Measurements from ENCODE around the gene NTNG2. TPM values are rescaled to one million over a fixed set of nuclear protein-coding genes. Genes with fewer than 3 reads are reported as not detected.
A peak's percentile ranks its signal among the peaks of the same experiment; 100 is the strongest.

The NTNG2 gene
- polyA plus RNA-seq, 4 donors: 0.21 to 0.67 (median 0.43) TPM

DNA sequence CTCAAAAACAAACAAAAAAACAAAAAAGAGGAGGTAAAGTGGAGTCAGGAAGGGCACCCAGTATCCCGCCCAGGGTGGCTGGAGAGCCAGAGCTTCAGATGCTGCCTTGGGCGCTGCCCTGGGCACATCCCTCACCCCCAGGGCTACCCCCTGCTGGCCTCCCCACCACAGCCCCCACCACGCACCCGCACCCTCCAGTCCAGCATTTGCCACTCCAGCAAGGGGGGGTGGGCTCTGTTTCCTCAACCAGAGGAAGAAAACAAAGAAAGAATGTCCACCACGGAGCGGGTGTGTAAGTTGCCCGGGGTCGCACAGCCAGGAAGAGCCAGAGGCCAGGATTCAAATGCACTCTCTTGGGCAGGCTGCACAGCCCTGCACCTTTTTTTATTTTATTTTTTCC is 86.1 kb downstream of the NTNG2 start:
- Histone ChIP-seq H3K27me3 (ENCODE audit: control insufficient read depth in 3 of 3, insufficient read depth in 3 of 3, low read length in 3 of 3) (peaks cover 0 to 18% (median 0%) of the 10 kb centered on the region in 3 donors), H3K36me3 (ENCODE audit: control insufficient read depth in 3 of 3, insufficient read depth in 2 of 3, low read depth in 1 of 3, low read length in 3 of 3) (no peaks in the 10 kb centered on the region), H3K9me3 (ENCODE audit: control insufficient read depth in 2 of 2, insufficient read depth in 1 of 2, low read depth in 1 of 2, low read length in 1 of 2) (peaks cover 0 to 14% of the 10 kb centered on the region in 2 donors), H3K27ac (ENCODE audit: low read depth in 1 of 3, low read length in 2 of 3) (no peak overlapping the region), H3K4me3 (ENCODE audit: low read depth in 1 of 3, low read length in 3 of 3) (no peak overlapping the region), H3K4me1 (ENCODE audit: control insufficient read depth in 3 of 3, insufficient read depth in 2 of 3, low read depth in 1 of 3, low read length in 2 of 3) (no peaks in the 10 kb centered on the region)
- DNase-seq (no peak), FAIRE-seq (no peak)
- WGBS, 3 donors: 75 to 86% (median 80%) methylated on average over 7 to 8 of the region's 8 CpGs

DNA sequence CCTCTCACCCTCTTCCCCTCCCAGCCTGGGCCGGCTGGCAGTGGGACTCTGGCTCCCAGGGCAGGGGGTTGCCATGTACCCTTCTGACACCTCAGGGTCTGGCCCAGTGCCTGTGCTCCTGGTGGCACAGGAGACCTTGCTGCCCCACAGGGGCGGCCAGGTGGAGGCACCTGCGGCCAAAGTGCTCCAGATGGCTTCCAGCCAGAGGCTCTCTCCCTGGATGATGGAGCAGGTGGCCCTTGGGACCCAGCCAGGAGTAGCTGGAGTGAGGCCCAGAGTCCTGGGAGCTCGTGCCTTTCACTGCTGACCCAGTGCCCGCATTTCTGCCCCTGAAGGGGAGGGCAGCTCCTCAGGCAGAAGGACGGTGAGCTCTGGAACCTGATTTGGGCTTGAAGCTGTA is 87.3 kb downstream of the NTNG2 start:
- DNase-seq: no peak
- H3K4me1 ChIP-seq (ENCODE audit: control insufficient read depth in 3 of 3, insufficient read depth in 2 of 3, low read depth in 1 of 3, low read length in 2 of 3): no peaks in the 10 kb centered on the region
- H3K27ac ChIP-seq (ENCODE audit: low read depth in 1 of 3, low read length in 2 of 3): no peak overlapping the region

DNA sequence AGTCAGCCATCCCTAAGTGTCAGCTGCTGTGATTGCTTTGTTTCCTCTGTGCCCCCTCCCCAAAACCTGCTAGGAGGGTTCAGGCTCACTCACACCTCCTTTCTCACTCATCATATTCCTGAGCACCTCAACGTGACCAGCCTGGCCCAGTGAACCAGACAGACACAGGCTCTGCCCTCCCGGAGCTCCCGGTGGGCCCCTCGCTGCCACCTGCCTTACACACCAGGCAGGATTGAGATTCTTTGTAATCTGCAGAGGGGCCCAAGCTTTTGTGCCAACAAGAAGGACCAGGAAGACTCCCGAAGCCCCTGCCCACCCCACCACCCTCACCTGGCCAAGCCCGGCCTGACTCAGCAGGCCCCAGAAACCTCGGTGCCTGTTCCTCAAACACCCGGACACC is 87.8 kb downstream of the NTNG2 start:
- DNase-seq: no peak
- Histone ChIP-seq H3K4me3 (ENCODE audit: low read depth in 1 of 3, low read length in 3 of 3) (no peak overlapping the region), H3K4me1 (ENCODE audit: control insufficient read depth in 3 of 3, insufficient read depth in 2 of 3, low read depth in 1 of 3, low read length in 2 of 3) (no peaks in the 10 kb centered on the region), H3K27ac (ENCODE audit: low read depth in 1 of 3, low read length in 2 of 3) (no peak overlapping the region), H3K36me3 (ENCODE audit: control insufficient read depth in 3 of 3, insufficient read depth in 2 of 3, low read depth in 1 of 3, low read length in 3 of 3) (no peaks in the 10 kb centered on the region), H3K9me3 (ENCODE audit: control insufficient read depth in 2 of 2, insufficient read depth in 1 of 2, low read depth in 1 of 2, low read length in 1 of 2) (peaks cover 0 to 14% of the 10 kb centered on the region in 2 donors), H3K27me3 (ENCODE audit: control insufficient read depth in 3 of 3, insufficient read depth in 3 of 3, low read length in 3 of 3) (peaks cover 0 to 13% (median 0%) of the 10 kb centered on the region in 3 donors)
- FAIRE-seq: no peak
- 81 to 88% (median 84%) methylated on average over 8 of the region's 8 CpGs for WGBS, 3 donors

More for the DNA sequence above, 87.3 kb downstream of the NTNG2 start:
- no peak overlapping the region for H3K4me3 ChIP-seq (ENCODE audit: low read depth in 1 of 3, low read length in 3 of 3)
- 14 to 61% (median 25%) methylated on average over 6 of the region's 6 CpGs for WGBS, 3 donors
- peaks cover 0 to 14% of the 10 kb centered on the region in 2 donors for H3K9me3 ChIP-seq (ENCODE audit: control insufficient read depth in 2 of 2, insufficient read depth in 1 of 2, low read depth in 1 of 2, low read length in 1 of 2)
- H3K36me3 ChIP-seq (ENCODE audit: control insufficient read depth in 3 of 3, insufficient read depth in 2 of 3, low read depth in 1 of 3, low read length in 3 of 3): no peaks in the 10 kb centered on the region
- H3K27me3 ChIP-seq (ENCODE audit: control insufficient read depth in 3 of 3, insufficient read depth in 3 of 3, low read length in 3 of 3): peaks cover 0 to 13% (median 0%) of the 10 kb centered on the region in 3 donors
- FAIRE-seq: no peak

DNA sequence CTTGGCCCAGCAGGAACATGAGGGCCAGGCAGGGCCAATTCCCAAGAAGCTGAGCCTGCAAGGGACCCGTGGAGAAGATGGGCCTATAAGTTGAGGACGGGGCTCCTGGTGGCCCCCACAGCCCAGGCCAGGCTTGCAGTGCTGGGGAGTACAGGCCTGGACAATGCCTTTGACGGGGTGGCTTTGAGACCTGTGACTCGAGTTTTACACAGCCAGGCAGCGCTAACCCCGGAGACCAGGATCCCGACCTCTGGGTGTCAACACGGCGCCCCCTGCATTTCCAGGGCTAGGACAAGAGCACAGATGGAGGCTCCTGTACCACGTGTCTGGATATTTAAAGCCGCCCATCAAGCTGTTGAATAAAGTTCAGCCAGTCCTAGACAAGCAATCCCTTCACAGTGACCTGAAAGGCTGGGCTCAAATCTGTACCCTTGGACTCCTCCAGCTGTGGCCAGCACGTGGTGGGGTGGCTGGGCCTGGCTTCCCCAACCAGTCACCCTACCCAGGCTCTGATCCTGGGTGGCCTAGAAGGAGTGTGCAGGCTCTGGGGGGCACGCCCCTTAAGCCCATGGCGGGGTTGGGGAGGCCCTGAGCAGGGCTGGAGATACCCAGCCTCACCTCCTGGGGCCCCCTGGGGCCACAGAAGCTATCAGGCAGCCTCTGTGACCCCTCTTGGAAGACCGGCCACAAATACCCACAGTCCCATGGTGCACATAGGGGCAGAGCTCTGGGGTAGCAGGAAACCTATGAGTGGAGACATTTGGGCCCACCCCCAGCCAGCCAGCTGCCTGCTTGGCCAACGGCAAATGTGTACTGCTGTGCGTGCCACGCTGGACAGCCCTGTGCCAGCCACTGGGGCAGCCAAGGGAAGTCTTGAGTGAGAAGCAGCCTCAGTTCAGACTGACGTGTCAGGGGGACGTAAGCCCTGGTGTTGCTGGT is 88.7 kb downstream of the NTNG2 start:
- H3K4me3 ChIP-seq (ENCODE audit: low read depth in 1 of 3, low read length in 3 of 3): no peak overlapping the region
- FAIRE-seq (no peak), DNase-seq (no peak)
- H3K36me3 ChIP-seq (ENCODE audit: control insufficient read depth in 3 of 3, insufficient read depth in 2 of 3, low read depth in 1 of 3, low read length in 3 of 3): no peaks in the 10 kb centered on the region
- H3K27ac ChIP-seq (ENCODE audit: low read depth in 1 of 3, low read length in 2 of 3): no peak overlapping the region
- H3K9me3 ChIP-seq (ENCODE audit: control insufficient read depth in 2 of 2, insufficient read depth in 1 of 2, low read depth in 1 of 2, low read length in 1 of 2): peaks cover 0 to 14% of the 10 kb centered on the region in 2 donors
- no peaks in the 10 kb centered on the region for H3K4me1 ChIP-seq (ENCODE audit: control insufficient read depth in 3 of 3, insufficient read depth in 2 of 3, low read depth in 1 of 3, low read length in 2 of 3)
- WGBS, 3 donors: 87 to 93% (median 88%) methylated on average over 19 to 20 of the region's 20 CpGs
- H3K27me3 ChIP-seq (ENCODE audit: control insufficient read depth in 3 of 3, insufficient read depth in 3 of 3, low read length in 3 of 3): peaks cover 0 to 8% (median 0%) of the 10 kb centered on the region in 3 donors

GRCh38 chr9:132260846-132261245 is 99.0 kb downstream of the NTNG2 start:
- 80 to 88% (median 82%) methylated on average over 3 of the region's 3 CpGs for WGBS, 3 donors
- Histone ChIP-seq H3K27me3 (ENCODE audit: control insufficient read depth in 3 of 3, insufficient read depth in 3 of 3, low read length in 3 of 3) (no peaks in the 10 kb centered on the region), H3K4me1 (ENCODE audit: control insufficient read depth in 3 of 3, insufficient read depth in 2 of 3, low read depth in 1 of 3, low read length in 2 of 3) (no peaks in the 10 kb centered on the region), H3K9me3 (ENCODE audit: control insufficient read depth in 2 of 2, insufficient read depth in 1 of 2, low read depth in 1 of 2, low read length in 1 of 2) (no peaks in the 10 kb centered on the region), H3K27ac (ENCODE audit: low read depth in 1 of 3, low read length in 2 of 3) (no peak overlapping the region), H3K36me3 (ENCODE audit: control insufficient read depth in 3 of 3, insufficient read depth in 2 of 3, low read depth in 1 of 3, low read length in 3 of 3) (peaks cover 11 to 18% (median 17%) of the 10 kb centered on the region in 3 donors), H3K4me3 (ENCODE audit: low read depth in 1 of 3, low read length in 3 of 3) (no peak overlapping the region)
- no peak for DNase-seq
- FAIRE-seq: no peak

- FAIRE-seq (no peak), DNase-seq (peak in 1 of 2 donors; percentile 9)
- Histone ChIP-seq H3K9me3 (ENCODE audit: control insufficient read depth in 2 of 2, insufficient read depth in 1 of 2, low read depth in 1 of 2, low read length in 1 of 2) (no peaks in the 10 kb centered on the region), H3K4me1 (ENCODE audit: control insufficient read depth in 3 of 3, insufficient read depth in 2 of 3, low read depth in 1 of 3, low read length in 2 of 3) (no peaks in the 10 kb centered on the region), H3K27me3 (ENCODE audit: control insufficient read depth in 3 of 3, insufficient read depth in 3 of 3, low read length in 3 of 3) (no peaks in the 10 kb centered on the region), H3K27ac (ENCODE audit: low read depth in 1 of 3, low read length in 2 of 3) (no peak overlapping the region), H3K36me3 (ENCODE audit: control insufficient read depth in 3 of 3, insufficient read depth in 2 of 3, low read depth in 1 of 3, low read length in 3 of 3) (peaks cover 16 to 36% (median 36%) of the 10 kb centered on the region in 3 donors), H3K4me3 (ENCODE audit: low read depth in 1 of 3, low read length in 3 of 3) (no peak overlapping the region)
- 64 to 82% (median 66%) methylated on average over 3 of the region's 3 CpGs for WGBS, 3 donors
Measured at GRCh38 chr9:132266017-132266416, 104.2 kb downstream of the NTNG2 start.

DNA sequence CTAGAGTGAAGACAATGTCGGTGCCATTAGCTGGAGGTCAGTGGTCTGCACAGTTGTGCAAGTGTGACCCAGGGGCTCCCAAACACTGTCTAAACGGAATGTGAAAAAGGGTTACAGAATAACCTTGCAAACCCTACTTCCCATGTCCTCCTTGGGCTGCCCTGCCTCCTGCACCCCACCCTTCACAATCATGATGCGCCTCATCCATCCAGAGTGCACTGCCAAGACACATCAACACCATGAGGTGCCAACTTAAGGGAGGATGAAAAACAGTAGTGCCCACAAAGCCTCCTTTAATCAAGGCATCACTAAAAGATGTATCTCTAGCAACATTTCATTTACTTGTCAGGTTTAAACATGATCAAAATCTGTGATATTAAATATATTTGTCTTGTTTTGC is 105.8 kb downstream of the NTNG2 start:
- DNase-seq (no peak), FAIRE-seq (no peak)
- no peaks in the 10 kb centered on the region for H3K27me3 ChIP-seq (ENCODE audit: control insufficient read depth in 3 of 3, insufficient read depth in 3 of 3, low read length in 3 of 3)
- no peaks in the 10 kb centered on the region for H3K9me3 ChIP-seq (ENCODE audit: control insufficient read depth in 2 of 2, insufficient read depth in 1 of 2, low read depth in 1 of 2, low read length in 1 of 2)
- WGBS, 3 donors: 94 to 100% (median 95%) methylated on average over 3 of the region's 3 CpGs
- H3K36me3 ChIP-seq (ENCODE audit: control insufficient read depth in 3 of 3, insufficient read depth in 2 of 3, low read depth in 1 of 3, low read length in 3 of 3): peaks cover 18 to 42% (median 37%) of the 10 kb centered on the region in 3 donors
- no peak overlapping the region for H3K4me3 ChIP-seq (ENCODE audit: low read depth in 1 of 3, low read length in 3 of 3)
- H3K27ac ChIP-seq (ENCODE audit: low read depth in 1 of 3, low read length in 2 of 3): no peak overlapping the region
- no peaks in the 10 kb centered on the region for H3K4me1 ChIP-seq (ENCODE audit: control insufficient read depth in 3 of 3, insufficient read depth in 2 of 3, low read depth in 1 of 3, low read length in 2 of 3)

DNA sequence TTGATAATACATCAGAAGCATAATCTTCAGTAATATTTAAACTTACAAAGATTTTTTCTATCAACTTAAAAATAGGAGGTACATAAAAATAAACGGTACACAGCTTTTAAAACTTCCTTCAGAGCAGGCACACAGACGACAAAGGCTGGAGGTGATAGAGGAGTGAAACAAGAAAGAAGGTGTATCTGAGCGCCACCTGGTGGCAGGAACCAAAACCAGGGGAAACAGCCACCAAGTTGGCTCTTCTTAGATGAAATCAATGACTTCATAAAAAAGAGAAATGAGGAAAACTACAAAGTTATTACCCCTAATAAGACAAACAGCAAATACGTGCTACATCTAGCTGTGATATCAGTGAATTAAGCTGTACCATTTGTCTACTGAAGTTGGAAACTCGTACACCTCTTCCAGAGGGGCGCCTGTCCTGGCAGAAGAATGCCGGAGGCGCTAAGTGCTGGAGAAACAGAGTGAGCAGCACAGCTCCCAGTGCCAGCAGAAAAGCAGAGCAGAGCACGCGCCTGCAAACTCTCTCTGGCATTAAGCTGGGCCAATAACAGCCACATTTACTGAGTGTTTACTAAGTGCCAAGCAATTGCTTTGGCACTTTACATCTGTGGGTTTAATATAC is 107.0 kb downstream of the NTNG2 start:
- Histone ChIP-seq H3K27me3 (ENCODE audit: control insufficient read depth in 3 of 3, insufficient read depth in 3 of 3, low read length in 3 of 3) (no peaks in the 10 kb centered on the region), H3K4me1 (ENCODE audit: control insufficient read depth in 3 of 3, insufficient read depth in 2 of 3, low read depth in 1 of 3, low read length in 2 of 3) (no peaks in the 10 kb centered on the region), H3K9me3 (ENCODE audit: control insufficient read depth in 2 of 2, insufficient read depth in 1 of 2, low read depth in 1 of 2, low read length in 1 of 2) (no peaks in the 10 kb centered on the region), H3K4me3 (ENCODE audit: low read depth in 1 of 3, low read length in 3 of 3) (no peak overlapping the region), H3K27ac (ENCODE audit: low read depth in 1 of 3, low read length in 2 of 3) (no peak overlapping the region), H3K36me3 (ENCODE audit: control insufficient read depth in 3 of 3, insufficient read depth in 2 of 3, low read depth in 1 of 3, low read length in 3 of 3) (peaks cover 12 to 39% (median 33%) of the 10 kb centered on the region in 3 donors)
- DNase-seq: peak; percentile 55 to 76
- FAIRE-seq: no peak
- 56 to 62% (median 61%) methylated on average over 10 of the region's 10 CpGs for WGBS, 3 donors

Measured in small intestine (tissue), 7 donors.